ENCODE measurements around the gene KCNMB1. TPM values are rescaled to one million over a fixed set of nuclear protein-coding genes. Genes with fewer than 3 reads are reported as not detected.

Gene KCNMB1
- total and polyA plus RNA-seq, 2 of the 13 experiments (the other 11 are each of a cell fraction or from before 2014, with no cell fraction given) = not detected

DNA sequence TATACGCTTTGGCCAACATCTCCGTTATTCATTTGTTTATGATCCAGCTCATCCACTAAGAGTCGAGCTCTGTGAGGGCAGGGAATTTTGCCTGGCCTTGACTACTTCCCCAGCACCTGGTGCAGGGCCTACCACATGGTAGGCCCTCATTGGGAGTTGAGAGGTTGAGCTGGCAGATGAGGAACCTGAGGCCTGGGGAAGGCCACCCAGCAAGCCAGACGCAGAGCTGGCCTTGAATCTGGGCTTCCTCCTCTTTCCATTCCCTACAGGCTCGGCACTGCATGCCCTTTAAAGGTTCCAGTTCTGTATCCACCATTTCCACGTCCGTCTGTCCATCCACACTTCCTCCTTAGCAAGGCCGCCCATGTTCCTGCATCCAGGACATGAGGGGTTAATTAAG, 24.2 kb downstream of the KCNMB1 start:
- CTCF ChIA-PET (ENCODE audit: low intra/inter-chr PET ratio, low total read pairs) = no interaction called here
- no TSS peak for BruUV-seq (replicated peaks)

More for the DNA sequence above, 24.2 kb downstream of the KCNMB1 start:
- POLR2A ChIA-PET = no interaction called here
- Histone ChIP-seq H3K4me1 (ENCODE audit: insufficient read depth, low read length) (no peaks in the 10 kb centered on the region), H3K9ac (ENCODE audit: insufficient read depth, low read depth, low read length) (no peak overlapping the region), H3K4me3 (replicated peaks in 1 of 3; ENCODE audit: insufficient read depth in 1 of 3, low read depth in 2 of 3, low read length in 3 of 3) (no peak overlapping the region), H3K79me2 (ENCODE audit: insufficient read depth, low read length) (no peaks in the 10 kb centered on the region), H4K20me1 (ENCODE audit: insufficient read depth, low read length) (no peaks in the 10 kb centered on the region), H3K4me2 (ENCODE audit: low read depth, low read length) (no peak overlapping the region), H3K36me3 (replicated peaks in 1 of 2; ENCODE audit: control insufficient read depth in 1 of 2, insufficient read depth in 2 of 2, low read length in 2 of 2) (no peaks in the 10 kb centered on the region), H2AFZ (ENCODE audit: low read length) (no peak overlapping the region), H3K9me3 (ENCODE audit: low read length) (no peaks in the 10 kb centered on the region), H3K27me3 (ENCODE audit: control insufficient read depth in 1 of 2, insufficient read depth in 2 of 2, low read length in 2 of 2) (peaks cover 0 to 8% of the 10 kb centered on the region in 2 experiments; a peak in 3 of 5 replicates), H3K27ac (ENCODE audit: extremely low read length, insufficient read depth, low read length) (no peak overlapping the region)
- no peak for ATAC-seq
- DNase-seq (ENCODE audit: low spot score) = no peak
- TF ChIP-seq KAT8 (CRISPR knock-in tag; IDR thresholded peaks at IDR 0.05) (no peak), NR1H2 (CRISPR knock-in tag; IDR thresholded peaks at IDR 0.05; ENCODE audit: borderline replicate concordance, low read depth) (no peak), AGO2 (optimal IDR thresholded peaks at IDR 0.05; ENCODE audit: low read depth, low read length) (no peak), ZNF839 (CRISPR knock-in tag; IDR thresholded peaks at IDR 0.05; ENCODE audit: borderline replicate concordance) (no peak), TARDBP (CRISPR knock-in tag; IDR thresholded peaks at IDR 0.05) (no peak), JARID2 (CRISPR knock-in tag; IDR thresholded peaks at IDR 0.05; ENCODE audit: insufficient replicate concordance) (no peak), ZNF777 (CRISPR knock-in tag; IDR thresholded peaks at IDR 0.05) (no peak), SRF (IDR thresholded peaks at IDR 0.05; ENCODE audit: low read depth, low read length) (no peak), ZNF432 (CRISPR knock-in tag; IDR thresholded peaks at IDR 0.05; ENCODE audit: borderline replicate concordance) (no peak), NCOA5 (CRISPR knock-in tag; IDR thresholded peaks at IDR 0.05) (no peak), PRPF4 (IDR thresholded peaks at IDR 0.05; ENCODE audit: low read depth, low read length, poor library complexity, severe bottlenecking) (no peak), NBN (conservative IDR thresholded peaks at IDR 0.05) (no peak), ZFP36 (IDR thresholded peaks at IDR 0.05; ENCODE audit: borderline replicate concordance, low read depth, low read length, partially characterized antibody) (no peak)
- TF ChIP-seq, protein P1, sequence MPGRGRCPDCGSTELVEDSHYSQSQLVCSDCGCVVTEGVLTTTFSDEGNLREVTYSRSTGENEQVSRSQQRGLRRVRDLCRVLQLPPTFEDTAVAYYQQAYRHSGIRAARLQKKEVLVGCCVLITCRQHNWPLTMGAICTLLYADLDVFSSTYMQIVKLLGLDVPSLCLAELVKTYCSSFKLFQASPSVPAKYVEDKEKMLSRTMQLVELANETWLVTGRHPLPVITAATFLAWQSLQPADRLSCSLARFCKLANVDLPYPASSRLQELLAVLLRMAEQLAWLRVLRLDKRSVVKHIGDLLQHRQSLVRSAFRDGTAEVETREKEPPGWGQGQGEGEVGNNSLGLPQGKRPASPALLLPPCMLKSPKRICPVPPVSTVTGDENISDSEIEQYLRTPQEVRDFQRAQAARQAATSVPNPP (CRISPR knock-in tag; IDR thresholded peaks at IDR 0.05) = no peak
- TF ChIP-seq, protein P2, sequence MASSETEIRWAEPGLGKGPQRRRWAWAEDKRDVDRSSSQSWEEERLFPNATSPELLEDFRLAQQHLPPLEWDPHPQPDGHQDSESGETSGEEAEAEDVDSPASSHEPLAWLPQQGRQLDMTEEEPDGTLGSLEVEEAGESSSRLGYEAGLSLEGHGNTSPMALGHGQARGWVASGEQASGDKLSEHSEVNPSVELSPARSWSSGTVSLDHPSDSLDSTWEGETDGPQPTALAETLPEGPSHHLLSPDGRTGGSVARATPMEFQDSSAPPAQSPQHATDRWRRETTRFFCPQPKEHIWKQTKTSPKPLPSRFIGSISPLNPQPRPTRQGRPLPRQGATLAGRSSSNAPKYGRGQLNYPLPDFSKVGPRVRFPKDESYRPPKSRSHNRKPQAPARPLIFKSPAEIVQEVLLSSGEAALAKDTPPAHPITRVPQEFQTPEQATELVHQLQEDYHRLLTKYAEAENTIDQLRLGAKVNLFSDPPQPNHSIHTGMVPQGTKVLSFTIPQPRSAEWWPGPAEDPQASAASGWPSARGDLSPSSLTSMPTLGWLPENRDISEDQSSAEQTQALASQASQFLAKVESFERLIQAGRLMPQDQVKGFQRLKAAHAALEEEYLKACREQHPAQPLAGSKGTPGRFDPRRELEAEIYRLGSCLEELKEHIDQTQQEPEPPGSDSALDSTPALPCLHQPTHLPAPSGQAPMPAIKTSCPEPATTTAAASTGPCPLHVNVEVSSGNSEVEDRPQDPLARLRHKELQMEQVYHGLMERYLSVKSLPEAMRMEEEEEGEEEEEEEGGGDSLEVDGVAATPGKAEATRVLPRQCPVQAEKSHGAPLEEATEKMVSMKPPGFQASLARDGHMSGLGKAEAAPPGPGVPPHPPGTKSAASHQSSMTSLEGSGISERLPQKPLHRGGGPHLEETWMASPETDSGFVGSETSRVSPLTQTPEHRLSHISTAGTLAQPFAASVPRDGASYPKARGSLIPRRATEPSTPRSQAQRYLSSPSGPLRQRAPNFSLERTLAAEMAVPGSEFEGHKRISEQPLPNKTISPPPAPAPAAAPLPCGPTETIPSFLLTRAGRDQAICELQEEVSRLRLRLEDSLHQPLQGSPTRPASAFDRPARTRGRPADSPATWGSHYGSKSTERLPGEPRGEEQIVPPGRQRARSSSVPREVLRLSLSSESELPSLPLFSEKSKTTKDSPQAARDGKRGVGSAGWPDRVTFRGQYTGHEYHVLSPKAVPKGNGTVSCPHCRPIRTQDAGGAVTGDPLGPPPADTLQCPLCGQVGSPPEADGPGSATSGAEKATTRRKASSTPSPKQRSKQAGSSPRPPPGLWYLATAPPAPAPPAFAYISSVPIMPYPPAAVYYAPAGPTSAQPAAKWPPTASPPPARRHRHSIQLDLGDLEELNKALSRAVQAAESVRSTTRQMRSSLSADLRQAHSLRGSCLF (CRISPR knock-in tag; IDR thresholded peaks at IDR 0.05; ENCODE audit: borderline replicate concordance) = no peak
- TF ChIP-seq, protein P3, sequence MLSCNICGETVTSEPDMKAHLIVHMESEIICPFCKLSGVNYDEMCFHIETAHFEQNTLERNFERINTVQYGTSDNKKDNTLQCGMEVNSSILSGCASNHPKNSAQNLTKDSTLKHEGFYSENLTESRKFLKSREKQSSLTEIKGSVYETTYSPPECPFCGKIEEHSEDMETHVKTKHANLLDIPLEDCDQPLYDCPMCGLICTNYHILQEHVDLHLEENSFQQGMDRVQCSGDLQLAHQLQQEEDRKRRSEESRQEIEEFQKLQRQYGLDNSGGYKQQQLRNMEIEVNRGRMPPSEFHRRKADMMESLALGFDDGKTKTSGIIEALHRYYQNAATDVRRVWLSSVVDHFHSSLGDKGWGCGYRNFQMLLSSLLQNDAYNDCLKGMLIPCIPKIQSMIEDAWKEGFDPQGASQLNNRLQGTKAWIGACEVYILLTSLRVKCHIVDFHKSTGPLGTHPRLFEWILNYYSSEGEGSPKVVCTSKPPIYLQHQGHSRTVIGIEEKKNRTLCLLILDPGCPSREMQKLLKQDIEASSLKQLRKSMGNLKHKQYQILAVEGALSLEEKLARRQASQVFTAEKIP (CRISPR knock-in tag; IDR thresholded peaks at IDR 0.05; ENCODE audit: borderline replicate concordance) = no peak
- WGBS (ENCODE audit: low lambda C conversion rate) = 14% methylated on average over 8 of the region's 8 CpGs
- intact Hi-C loops (cut with micrococcal nuclease; ENCODE audit: unreplicated experiment) (no loop called here), in situ Hi-C loops (cut with HindIII; ENCODE audit: extremely low pct_ligation_motif_present, low pct_unique_long_range_greater_than_20kb) (no loop called here)
- FAIRE-seq = no peak
